ENCODE data around the gene PLIN4.

The PLIN4 gene

GRCh38 chr19:4523306-4524110 is 5.2 kb upstream of the PLIN4 start:
- DNase-seq: peak; percentile 41

GRCh38 chr19:4522291-4523002 is 4.2 kb upstream of the PLIN4 start:
- DNase-seq: no peak

DNA sequence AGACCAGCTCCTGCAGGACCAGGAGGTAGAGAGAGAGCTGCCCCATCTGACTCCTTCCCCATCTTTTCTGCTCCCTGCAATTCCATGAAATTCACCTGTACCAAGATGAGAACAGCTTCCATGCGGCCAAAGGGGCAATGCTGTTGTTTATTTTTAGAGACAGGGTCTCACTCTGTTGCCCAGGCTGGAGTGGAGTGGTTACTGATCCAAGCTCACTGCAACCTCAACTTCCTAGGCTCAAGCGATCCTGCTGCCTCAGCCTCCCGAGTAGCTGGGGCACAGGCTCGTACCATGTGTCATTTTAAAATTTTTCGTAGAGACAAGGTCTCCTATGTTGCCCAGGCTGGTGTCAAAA is 3.6 kb upstream of the PLIN4 start:
- DNase-seq: no peak

DNA sequence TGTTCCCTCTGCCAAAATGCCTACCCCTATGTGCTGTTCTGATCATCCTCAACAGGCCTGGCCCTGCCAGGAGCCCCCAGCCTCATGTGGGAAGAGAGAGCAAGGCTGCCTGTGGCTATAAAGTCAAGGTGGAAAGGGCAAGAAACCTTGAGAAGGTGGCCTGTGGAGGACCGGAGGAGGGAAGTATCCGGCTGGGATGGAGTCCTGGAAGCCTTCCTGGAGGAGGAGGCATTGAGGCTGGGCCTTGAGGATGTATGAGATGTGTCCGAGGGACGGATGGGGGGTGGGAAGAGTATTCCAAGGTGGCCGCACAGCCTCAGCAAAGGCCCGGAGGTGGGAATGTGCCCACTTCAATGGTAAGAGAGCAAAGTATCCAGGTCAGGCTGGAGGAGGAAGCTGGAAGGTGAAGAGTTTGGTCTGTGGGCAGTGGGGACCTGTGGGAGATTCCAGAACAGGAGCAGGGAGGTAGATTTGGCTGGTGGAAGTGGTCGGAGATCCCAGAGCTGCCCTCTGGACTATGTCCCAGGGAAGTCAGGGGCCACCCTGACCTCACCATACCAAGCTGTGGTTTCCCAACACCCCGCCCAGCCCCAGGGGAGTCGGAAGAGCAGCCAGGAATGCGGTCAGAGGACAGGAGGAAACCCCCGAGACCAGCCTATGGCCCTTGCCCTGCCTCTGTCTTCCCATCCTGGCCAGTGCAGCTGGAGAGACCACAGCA is 3.0 kb upstream of the PLIN4 start:
- DNase-seq: no peak

- no peak for DNase-seq
Measured at GRCh38 chr19:4519521-4520277, 1.4 kb upstream of the PLIN4 start.

GRCh38 chr19:4519172-4519496 is 848 bp upstream of the PLIN4 start:
- no peak for DNase-seq

DNA sequence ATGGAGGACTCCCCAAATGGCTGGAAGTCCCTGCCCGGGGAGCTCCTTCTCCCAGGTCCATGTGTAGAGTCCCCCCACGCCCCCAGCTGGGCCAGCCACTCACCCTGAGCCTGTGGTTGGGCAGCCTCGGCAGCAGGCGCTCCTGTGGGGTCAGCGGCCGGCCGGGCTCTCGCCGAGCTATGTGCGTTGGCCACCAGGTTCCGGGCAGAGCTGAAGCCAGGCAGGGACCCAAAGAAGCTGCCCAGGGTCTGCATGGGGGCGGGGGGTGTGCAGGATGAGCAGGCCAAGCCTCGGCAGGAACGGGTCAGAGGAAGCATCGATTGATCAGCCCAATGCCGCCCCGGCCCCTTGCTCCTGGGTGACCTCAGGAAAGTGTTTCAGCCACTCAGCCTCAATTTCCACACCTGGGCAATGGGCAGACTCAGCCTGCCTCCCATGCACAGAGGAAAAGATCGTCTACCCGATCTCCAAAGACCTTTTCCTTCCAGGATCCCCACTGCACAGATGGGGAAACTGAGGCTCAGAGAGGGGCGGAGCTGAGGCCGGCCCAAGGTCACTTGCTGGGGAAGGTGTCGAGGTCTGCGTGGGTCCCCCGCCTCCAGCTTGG is 732 bp downstream of the PLIN4 start:
- DNase-seq: no peak

DNA sequence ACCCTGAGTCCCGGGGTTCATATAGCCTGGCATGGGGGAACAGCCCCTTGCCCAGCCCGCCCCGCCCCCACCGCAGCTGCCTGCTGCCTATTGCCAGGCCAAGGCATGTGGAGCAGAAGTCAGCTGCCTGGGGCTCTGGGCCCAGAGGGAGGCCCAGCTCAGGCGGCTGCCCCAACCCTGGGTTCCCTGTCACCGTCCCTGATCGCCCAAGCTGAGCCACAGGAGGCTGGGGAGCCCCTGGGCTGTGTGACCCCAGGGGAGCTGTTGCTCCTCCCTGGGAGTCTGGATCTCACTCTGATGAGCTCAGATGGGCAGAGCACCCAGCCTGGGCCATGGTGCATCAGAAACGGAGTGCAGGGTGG is 1.4 kb downstream of the PLIN4 start:
- no peak for DNase-seq

GRCh38 chr19:4516199-4516938 is 1.9 kb downstream of the PLIN4 start:
- DNase-seq: no peak

GRCh38 chr19:4515732-4516131 is 2.6 kb downstream of the PLIN4 start:
- no peak for DNase-seq

- DNase-seq: no peak
Measured at GRCh38 chr19:4513248-4513647, 5.0 kb downstream of the PLIN4 start.

GRCh38 chr19:4512070-4512469 is 6.2 kb downstream of the PLIN4 start:
- no peak for DNase-seq

DNA sequence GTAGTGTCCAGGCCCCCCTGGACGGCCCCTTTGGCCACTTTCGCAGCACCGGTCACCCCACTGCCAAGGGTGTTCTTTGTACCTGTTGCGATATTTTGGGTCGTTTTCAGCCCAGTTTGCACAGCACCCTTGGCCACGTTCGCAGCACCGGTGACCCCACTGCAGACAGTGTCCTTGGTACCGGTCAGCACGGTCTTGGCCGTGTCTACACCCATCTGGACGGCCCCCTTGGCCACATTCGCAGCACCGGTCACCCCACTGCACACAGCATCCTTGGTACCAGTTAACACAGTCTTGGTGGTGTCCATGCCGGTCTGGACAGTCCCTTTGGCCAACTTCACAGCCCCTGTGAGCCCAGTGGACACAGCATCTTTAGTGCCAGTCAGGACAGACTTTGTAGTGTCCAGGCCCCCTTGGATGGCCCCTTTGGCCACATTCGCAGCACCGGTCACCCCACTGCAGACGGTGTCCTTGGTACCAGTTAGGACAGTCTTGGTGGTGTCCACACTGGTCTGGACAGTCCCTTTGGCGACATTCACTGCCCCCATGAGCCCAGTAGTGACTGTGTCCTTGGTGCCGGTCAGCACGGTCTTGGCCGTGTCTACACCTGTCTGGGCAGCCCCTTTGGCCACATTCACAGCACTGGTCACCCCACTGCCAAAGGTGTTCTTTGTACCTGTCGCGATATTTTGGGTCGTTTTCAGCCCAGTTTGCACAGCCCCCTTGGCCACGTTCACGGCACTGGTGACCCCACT is 6.8 kb downstream of the PLIN4 start:
- no peak for DNase-seq

- no peak for DNase-seq
Measured at GRCh38 chr19:4510435-4511255, 7.6 kb downstream of the PLIN4 start.

GRCh38 chr19:4508698-4509097 is 9.6 kb downstream of the PLIN4 start:
- no peak for DNase-seq

- DNase-seq: no peak
Measured at GRCh38 chr19:4507804-4508203, 10.5 kb downstream of the PLIN4 start.

DNA sequence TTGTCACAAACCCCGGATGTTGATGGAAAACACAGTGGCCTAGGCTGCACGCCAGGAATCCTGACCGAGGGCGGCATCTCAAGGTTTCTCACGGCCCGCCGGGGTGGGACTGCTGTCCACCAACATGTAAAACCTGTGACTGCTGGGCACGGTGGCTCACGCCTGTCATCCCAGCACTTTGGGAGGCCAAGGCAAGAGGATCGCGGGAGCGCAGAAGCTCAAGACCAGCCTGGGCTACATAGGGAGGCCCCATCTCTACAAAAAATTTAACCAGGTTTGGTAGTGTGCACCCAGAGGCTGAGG is 11.2 kb downstream of the PLIN4 start:
- DNase-seq: no peak

- DNase-seq: peak; percentile 59
Measured at GRCh38 chr19:4506449-4507149, 11.7 kb downstream of the PLIN4 start.

- no peak for DNase-seq
Measured at GRCh38 chr19:4505570-4506448, 12.5 kb downstream of the PLIN4 start.

Data from HCEC 1CT (cell line).